A549 (cell line): Measurements from ENCODE around the gene DCUN1D1. TPM values are rescaled to one million over a fixed set of nuclear protein-coding genes. Genes with fewer than 3 reads are reported as not detected.

Experiments used
- ATAC-seq, 2 experiments: fragments of 200-7000 bp in 1 of 2; fragments of >200 bp in 1 of 2; cut with Nextera tagmentation in 1 of 2; cut with Tn5 transposase in 1 of 2; 3 replicates each; pipeline versions ENCODE4 v1.8.0 to v1.9.1; 2018 to 2020; ENCODE audit warnings: mild to moderate bottlenecking in 1 of 2, moderate library complexity in 1 of 2
- CTCF ChIA-PET: fragments of 300-600 bp; sonication (Branson Sonifier 250); formaldehyde crosslinking; extraction: SDS; loops from one replicate; lab custom pipeline; 2021; ENCODE audit warnings: antibody characterized with exemption, inconsistent platforms; lab: Yijun Ruan, JAX
- POLR2A ChIA-PET: fragments of 350-600 bp; formaldehyde crosslinking; extraction: SDS; loops from one replicate; lab custom pipeline; 2021; ENCODE audit warnings: antibody characterized with exemption, inconsistent platforms; lab: Yijun Ruan, JAX
- DNase-seq, 2 experiments: peaks; one replicate each; pipeline versions ENCODE4 v3.0.0 to v3.0.0-alpha.2; 2011 to 2016; ENCODE audit warnings: low read depth in 1 of 2, low spot score in 1 of 2
- FAIRE-seq: peaks from 2 replicates; lab custom pipeline; 2011; peaks lifted over from hg19 to GRCh38; lab: Jason Lieb, UNC
- H3K27ac ChIP-seq, 2 experiments: fragments of >200 bp; sonication (Bioruptor Twin); formaldehyde crosslinking; 3 replicates each; pipeline ENCODE4 v1.5.1; 2016 to 2017
- H3K4me1 ChIP-seq: fragments of >200 bp; sonication (Bioruptor Twin); formaldehyde crosslinking; 3 replicates; pipeline ENCODE4 v1.6.1; 2016
- H3K4me2 ChIP-seq: fragments of >200 bp; sonication (Bioruptor Twin); formaldehyde crosslinking; 3 replicates; pipeline ENCODE4 v1.6.1; 2016
- H3K4me3 ChIP-seq: fragments of >200 bp; sonication (Bioruptor Twin); formaldehyde crosslinking; 3 replicates; pipeline ENCODE4 v1.5.1; 2016
- H3K9me3 ChIP-seq: fragments of >200 bp; sonication (Bioruptor Twin); formaldehyde crosslinking; 3 replicates; pipeline ENCODE4 v1.6.1; 2016
- ATOH8 ChIP-seq: fragments of 250-450 bp; sonication (Bioruptor Pico); IDR thresholded peaks from 2 replicates; pipeline ENCODE4 v1.5.0; 2020; ENCODE audit warnings: low read depth, mild to moderate bottlenecking, moderate library complexity
- BHLHE40 ChIP-seq: IDR thresholded peaks from 2 replicates; pipeline ENCODE4 v1.6.1; 2012; ENCODE audit warnings: low read depth, low read length, inconsistent platforms
- CBX2 ChIP-seq: fragments of 200-600 bp; sonication (generic); IDR thresholded peaks from 2 replicates; pipeline ENCODE4 v1.6.1; 2016; ENCODE audit warnings: low read depth, mild to moderate bottlenecking, borderline replicate concordance
- CHD4 ChIP-seq: fragments of 200-600 bp; sonication (generic); IDR thresholded peaks from 2 replicates; pipeline ENCODE4 v1.6.1; 2016; ENCODE audit warnings: antibody characterized with exemption, mild to moderate bottlenecking, borderline replicate concordance
- CTCF ChIP-seq: fragments of >200 bp; sonication (Bioruptor Twin); formaldehyde crosslinking; IDR thresholded peaks from 3 replicates; pipeline ENCODE4 v1.5.1; 2016
- E2F6 ChIP-seq: IDR thresholded peaks from 2 replicates; pipeline ENCODE4 v1.6.1; 2012; ENCODE audit warnings: low read depth, borderline replicate concordance
- EHF ChIP-seq: fragments of 250-450 bp; sonication (Bioruptor Pico); IDR thresholded peaks from 2 replicates; pipeline ENCODE4 v1.5.0; 2020; ENCODE audit warnings: mild to moderate bottlenecking
- ESRRA ChIP-seq: fragments of 150-350 bp; IDR thresholded peaks from 2 replicates; pipeline ENCODE4 v1.6.1; 2014; ENCODE audit warnings: mild to moderate bottlenecking, low read length, borderline replicate concordance
- FOSB ChIP-seq: fragments of 250-450 bp; sonication (Bioruptor Pico); IDR thresholded peaks from 2 replicates; pipeline ENCODE4 v1.5.0; 2020; ENCODE audit warnings: mild to moderate bottlenecking, moderate library complexity
- FOSL2 ChIP-seq, 2 experiments: fragments of 450-650 bp in 1 of 2; fragments of >200 bp in 1 of 2; sonication (Bioruptor Twin) in 1 of 2; formaldehyde crosslinking; IDR thresholded peaks; 2 replicates each; pipeline versions ENCODE4 v1.5.0 to v1.6.1; 2016 to 2020; ENCODE audit warnings: mild to moderate bottlenecking in 1 of 2, moderate library complexity in 1 of 2
- GATA3 ChIP-seq: IDR thresholded peaks from 2 replicates; pipeline ENCODE4 v1.6.1; 2012; ENCODE audit warnings: borderline replicate concordance
- HDAC2 ChIP-seq: fragments of 200-600 bp; sonication (generic); IDR thresholded peaks from 2 replicates; pipeline ENCODE4 v1.6.1; 2016
- HES2 ChIP-seq: fragments of >200 bp; sonication (Bioruptor Twin); formaldehyde crosslinking; IDR thresholded peaks from 2 replicates; pipeline ENCODE4 v1.6.1; 2016
- HOXA7 ChIP-seq: fragments of 250-450 bp; sonication (Bioruptor Pico); IDR thresholded peaks from 2 replicates; pipeline ENCODE4 v1.5.0; 2020; ENCODE audit warnings: mild to moderate bottlenecking, moderate library complexity
- HOXB5 ChIP-seq: fragments of 250-450 bp; sonication (Bioruptor Pico); IDR thresholded peaks from 2 replicates; pipeline ENCODE4 v1.5.0; 2020; ENCODE audit warnings: mild to moderate bottlenecking, moderate library complexity
- JUN ChIP-seq, 2 experiments: fragments of >200 bp; sonication (Bioruptor Twin); formaldehyde crosslinking; IDR thresholded peaks; 2 replicates in 1 of 2; 3 replicates in 1 of 2; pipeline ENCODE4 v1.6.1; 2016 to 2017
- MAZ ChIP-seq: fragments of 150-350 bp; IDR thresholded peaks from 2 replicates; pipeline ENCODE4 v1.6.1; 2014; ENCODE audit warnings: antibody characterized with exemption, low read depth, low read length, borderline replicate concordance
- NFE2L2 ChIP-seq: fragments of 150-350 bp; conservative IDR thresholded peaks from 2 replicates; pipeline ENCODE4 v1.6.1; 2014; ENCODE audit warnings: low read length
- NR3C1 ChIP-seq: fragments of >200 bp; sonication (Bioruptor Twin); formaldehyde crosslinking; IDR thresholded peaks from 3 replicates; pipeline ENCODE4 v1.6.1; 2017
- POLR2AphosphoS2 ChIP-seq: conservative IDR thresholded peaks from 2 replicates; pipeline ENCODE4 v1.6.1; 2012; ENCODE audit warnings: low read length, improper control_type of control experiment, inconsistent platforms
- RARB ChIP-seq: fragments of 250-450 bp; sonication (Bioruptor Pico); IDR thresholded peaks from 2 replicates; pipeline ENCODE4 v1.8.0; 2021; ENCODE audit warnings: mild to moderate bottlenecking, moderate library complexity
- RCOR1 ChIP-seq: fragments of 150-350 bp; IDR thresholded peaks from 2 replicates; pipeline ENCODE4 v1.6.1; 2014; ENCODE audit warnings: antibody characterized with exemption, low read length, low read depth
- REST ChIP-seq: fragments of 200-600 bp; sonication (generic); IDR thresholded peaks from 2 replicates; pipeline ENCODE4 v1.6.1; 2016; ENCODE audit warnings: antibody characterized with exemption, mild to moderate bottlenecking, moderate library complexity
- RFX5 ChIP-seq: fragments of 450-650 bp; IDR thresholded peaks from 2 replicates; pipeline ENCODE4 v1.7.1; 2014; ENCODE audit warnings: antibody characterized with exemption, mild to moderate bottlenecking, moderate library complexity
- TFCP2L1 ChIP-seq: fragments of 250-450 bp; sonication (Bioruptor Pico); IDR thresholded peaks from 2 replicates; pipeline ENCODE4 v1.5.0; 2021; ENCODE audit warnings: mild to moderate bottlenecking
- TP53 ChIP-seq: fragments of 250-450 bp; sonication (Bioruptor Pico); IDR thresholded peaks from 2 replicates; pipeline ENCODE4 v1.5.0; 2021; ENCODE audit warnings: mild to moderate bottlenecking, moderate library complexity
- ZNF302 ChIP-seq: fragments of 250-450 bp; sonication (Bioruptor Pico); IDR thresholded peaks from 2 replicates; pipeline ENCODE4 v1.9.0; 2021; ENCODE audit warnings: inconsistent platforms, mild to moderate bottlenecking, moderate library complexity
- WGBS: methylation state at CpG from one replicate; pipeline ENCODE4 v1.1.6; 2017; ENCODE audit errors: missing lambda C conversion rate; 5-methylcytosine and 5-hydroxymethylcytosine counted together
- polyA plus RNA-seq, 4 experiments: library from polyadenylated mRNA; depleted of rRNA in 3 of 4; stranded (reverse); fragments of >200 nt; fragmentation: RNase III in 1 of 4; extraction: RNeasy Plus Mini Kit Qiagen cat#74134 plus additional on column Dnase treatment in 1 of 4; gene quantifications; 2 replicates in 3 of 4; 3 replicates in 1 of 4; pipeline ENCODE4 v1.2.3, GENCODE V29; 2011 to 2017

Gene DCUN1D1
- polyA plus RNA-seq, 2 of the 4 experiments (the other 2 are of a cell fraction): 20.3 to 34.4 TPM

- ATAC-seq (no peak), FAIRE-seq (no peak), DNase-seq (no peak)
- POLR2A ChIA-PET: no interaction called here
- no peak for TF ChIP-seq CTCF
- TF ChIP-seq HES2: no peak
- TF ChIP-seq MAZ: no peak
- no peak for TF ChIP-seq REST
- no peak for TF ChIP-seq RFX5
- no peak for TF ChIP-seq ESRRA
- TF ChIP-seq NR3C1: no peak
- no peak for TF ChIP-seq CHD4
- no peak for TF ChIP-seq TFCP2L1
- TF ChIP-seq CBX2: no peak
- no peak for TF ChIP-seq TP53 (CRISPR knock-in tag)
- no peak for TF ChIP-seq EHF
- TF ChIP-seq HOXA7: no peak
- no peak for TF ChIP-seq JUN (IDR thresholded peaks at IDR 0.05)
- TF ChIP-seq HOXB5 (CRISPR knock-in tag): no peak
- no peak for TF ChIP-seq ATOH8 (CRISPR knock-in tag)
- TF ChIP-seq RCOR1: no peak
- TF ChIP-seq FOSL2 (IDR thresholded peaks at IDR 0.05): no peak
- no peak for TF ChIP-seq FOSL2 (CRISPR knock-in tag; IDR thresholded peaks at IDR 0.05)
- TF ChIP-seq E2F6: no peak
- TF ChIP-seq HDAC2: no peak
- no peaks in the 10 kb centered on the region for H3K9me3 ChIP-seq
- H3K4me1 ChIP-seq: 0 out of 3 replicates have a peak, but pooled peaks cover 4% of the 10 kb centered on the region
- no peak overlapping the region for H3K27ac ChIP-seq
- WGBS: 90% methylated on average over 1 of the region's 1 CpG
- H3K4me3 ChIP-seq: no peak overlapping the region
- CTCF ChIA-PET: no interaction called here
- H3K4me2 ChIP-seq: no peak overlapping the region
Measured at GRCh38 chr3:182914341-182914740, 66.0 kb downstream of the DCUN1D1 start.

GRCh38 chr3:182913889-182914288 is 66.4 kb downstream of the DCUN1D1 start:
- Histone ChIP-seq H3K9me3 (no peaks in the 10 kb centered on the region), H3K4me3 (no peak overlapping the region), H3K27ac (no peak overlapping the region), H3K4me2 (no peak overlapping the region), H3K4me1 (0 out of 3 replicates have a peak, but pooled peaks cover 4% of the 10 kb centered on the region)
- no peak for DNase-seq
- 99% methylated on average over 4 of the region's 4 CpGs for WGBS
- no peak for TF ChIP-seq NR3C1
- no peak for TF ChIP-seq FOSB (CRISPR knock-in tag)
- no peak for TF ChIP-seq NFE2L2
- no peak for TF ChIP-seq POLR2AphosphoS2
- no peak for TF ChIP-seq BHLHE40
- TF ChIP-seq RARB (CRISPR knock-in tag): no peak
- no peak for TF ChIP-seq TP53 (CRISPR knock-in tag)
- no peak for TF ChIP-seq ZNF302 (CRISPR knock-in tag)
- TF ChIP-seq CBX2: no peak
- no peak for TF ChIP-seq JUN (IDR thresholded peaks at IDR 0.05)
- no peak for TF ChIP-seq GATA3
- CTCF ChIA-PET: no interaction called here
- no peak for ATAC-seq
- POLR2A ChIA-PET: no interaction called here
- FAIRE-seq: no peak
